Measurements from ENCODE around the gene PIBF1.
"Not testable (repeated sequence)": the region's sequence is repeated elsewhere in the genome, so short reads cannot be mapped to it uniquely, and the experiment has no call there.

PIBF1 gene

DNA sequence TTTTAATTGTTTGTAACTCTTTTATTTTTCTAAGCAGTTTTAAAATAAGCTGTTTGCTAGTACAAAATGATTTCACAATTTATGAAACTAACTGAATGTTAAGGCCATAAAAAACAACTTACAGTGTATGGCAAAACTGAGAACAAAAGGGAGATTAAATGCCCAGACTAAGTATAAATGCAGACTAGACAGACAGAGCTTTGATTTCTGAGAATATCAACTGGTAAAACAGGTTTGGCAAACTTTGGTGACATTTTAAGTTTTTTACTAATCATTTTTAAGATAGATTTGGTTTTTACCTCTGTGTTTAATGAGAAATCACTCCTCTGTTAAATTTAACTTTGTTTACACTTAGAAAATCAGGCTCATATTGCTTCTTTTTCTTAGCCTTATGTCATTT lies 149.4 kb downstream of the PIBF1 start:
- FAIRE-seq, result no peak

DNA sequence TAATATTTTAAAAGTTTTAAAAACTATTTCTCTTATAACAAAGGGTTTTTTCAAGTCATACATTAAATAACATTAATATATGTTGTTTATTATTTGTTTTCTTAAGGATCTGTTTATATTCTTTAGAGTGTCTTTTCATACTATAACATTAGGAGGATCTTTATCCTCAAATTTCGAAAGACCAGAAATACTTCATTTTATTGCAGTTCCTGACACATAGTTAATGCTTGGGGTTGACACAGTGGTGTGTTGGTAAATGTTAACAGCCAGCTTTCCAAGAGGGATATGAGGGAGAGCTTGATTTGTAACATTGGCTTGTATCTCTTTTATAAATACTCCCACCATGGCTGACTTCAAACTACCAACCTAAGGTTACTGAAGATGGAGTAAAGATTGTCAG lies 150.3 kb downstream of the PIBF1 start:
- FAIRE-seq, result no peak

DNA sequence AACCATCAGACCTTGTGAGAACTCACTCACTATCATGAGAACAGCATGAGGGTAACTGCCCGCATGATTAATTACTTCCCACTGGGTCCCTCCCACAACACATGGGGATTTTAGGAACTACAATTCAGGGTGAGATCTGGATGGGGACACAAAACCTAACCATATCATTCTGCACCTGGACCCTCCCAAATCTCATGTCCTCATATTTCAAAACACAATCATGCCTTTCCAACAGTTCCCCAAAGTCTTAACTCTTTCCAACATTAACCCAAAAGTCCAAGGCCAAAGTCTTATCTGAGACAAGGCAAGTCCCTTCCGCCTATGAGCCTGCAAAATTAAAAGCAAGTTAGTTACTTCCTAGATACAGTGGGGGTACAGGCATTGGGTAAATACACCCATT lies 164.3 kb downstream of the PIBF1 start:
- FAIRE-seq, result not testable (repeated sequence)

DNA sequence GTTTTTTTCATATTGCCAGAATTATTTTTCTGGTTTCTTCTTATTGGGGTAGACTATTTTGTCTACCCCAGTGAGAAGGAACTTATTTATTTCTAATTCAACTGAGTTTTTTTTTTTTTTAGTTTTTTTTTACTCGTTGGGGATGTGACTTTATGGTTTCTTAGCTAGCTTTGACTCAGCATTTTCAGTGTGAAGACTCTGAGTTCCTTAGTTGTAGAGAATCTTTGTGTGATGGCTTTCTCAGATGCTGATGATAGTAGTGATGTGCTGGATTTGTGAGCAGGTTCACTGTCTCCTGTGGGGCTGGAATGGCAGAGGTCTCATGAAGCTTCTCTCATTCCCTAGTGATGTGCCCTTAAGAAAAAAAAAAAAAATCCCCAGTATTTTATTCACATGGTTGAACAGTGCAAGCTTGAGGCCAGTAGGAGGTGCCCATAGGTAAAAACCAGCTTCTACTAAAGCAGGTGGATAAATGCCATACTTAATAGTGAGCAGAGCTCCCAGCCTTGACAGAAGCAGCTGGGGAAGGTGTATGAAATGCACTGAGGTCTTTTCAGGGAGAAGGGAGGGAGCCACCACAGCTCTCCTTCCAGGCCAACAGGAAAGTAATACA lies 170.7 kb downstream of the PIBF1 start:
- no peak for FAIRE-seq

DNA sequence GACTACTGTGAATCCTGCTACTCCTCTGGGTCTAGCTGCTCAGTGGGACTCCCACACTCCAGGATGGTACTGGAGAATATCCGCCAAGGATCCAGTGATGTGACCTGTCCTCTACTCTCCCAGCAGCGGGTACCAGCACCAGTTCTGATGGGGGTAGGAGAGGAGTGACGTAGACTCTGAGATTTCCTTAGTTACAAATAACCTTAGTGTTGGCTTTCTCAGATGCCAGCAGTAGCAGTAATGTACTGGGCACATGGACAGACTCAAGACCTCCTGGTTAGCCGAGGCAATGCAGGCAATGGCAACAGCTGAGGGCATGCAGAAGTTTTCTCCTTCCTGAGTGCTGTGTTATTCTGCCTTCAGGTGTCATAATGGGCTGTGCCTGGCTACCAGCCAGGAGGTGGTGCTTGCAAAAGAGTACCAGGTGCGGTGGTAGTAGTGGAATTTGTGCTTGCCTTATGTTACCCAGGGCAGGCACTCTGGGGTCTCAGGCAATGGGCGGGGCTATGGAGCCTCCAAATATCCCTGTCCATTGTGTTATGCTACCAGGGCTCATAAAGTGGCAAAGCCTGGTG lies 171.5 kb downstream of the PIBF1 start:
- FAIRE-seq, result no peak

DNA sequence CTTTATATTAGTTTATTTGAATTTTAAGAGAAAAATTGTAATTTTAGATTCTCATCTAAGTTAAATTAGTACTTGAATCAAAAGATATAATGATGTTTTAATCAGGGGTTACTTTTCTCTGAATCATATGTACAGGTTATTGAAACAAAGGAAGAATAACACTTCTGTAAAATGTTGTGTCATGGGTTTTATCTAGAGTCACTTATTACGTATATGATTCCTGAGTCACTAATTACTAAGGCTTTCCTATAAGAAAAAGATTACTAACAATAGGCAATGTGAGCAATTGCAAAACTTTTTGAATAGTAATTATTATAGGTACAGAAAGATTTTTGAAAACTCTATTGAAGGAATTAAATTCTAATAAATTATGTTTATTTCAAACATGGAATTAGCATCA lies 177.7 kb downstream of the PIBF1 start:
- peak; percentile 19 for FAIRE-seq

DNA sequence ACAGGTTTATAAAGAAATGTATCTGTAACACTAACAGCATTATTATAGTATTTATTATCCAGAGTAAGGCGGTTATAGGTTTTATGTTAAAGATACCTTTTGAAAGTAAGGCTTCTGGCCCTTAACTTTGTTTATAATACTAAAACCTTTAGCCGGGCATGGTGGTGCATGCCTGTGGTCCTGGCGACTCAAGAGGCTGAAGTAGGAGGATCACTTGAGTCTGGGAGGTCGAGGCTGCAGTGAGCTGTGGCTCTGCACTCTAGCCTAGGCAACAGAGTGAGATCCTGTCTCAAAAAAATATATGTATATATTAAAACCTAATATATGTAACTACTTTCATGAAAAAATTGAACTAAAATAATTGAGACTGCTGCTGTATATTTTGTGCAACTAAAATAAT lies 178.2 kb downstream of the PIBF1 start:
- FAIRE-seq, result no peak

DNA sequence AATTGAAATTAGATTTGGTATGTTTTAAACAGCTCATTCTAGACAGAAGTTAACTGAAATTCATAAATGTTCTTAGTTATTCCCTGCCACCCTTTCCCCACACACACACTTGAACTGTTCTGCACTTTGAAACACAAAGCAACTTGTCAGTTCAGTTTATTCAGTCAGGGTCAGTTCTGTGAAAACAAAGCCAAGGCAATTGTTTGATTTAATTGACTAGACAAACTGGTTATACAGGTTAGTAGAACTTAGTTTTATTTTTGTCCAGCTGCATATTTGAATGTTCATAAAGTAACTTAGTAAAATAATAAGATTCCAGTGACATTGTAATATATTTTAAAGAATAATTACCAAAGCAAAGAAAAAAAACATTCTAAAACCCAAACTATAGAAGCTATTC lies 178.6 kb downstream of the PIBF1 start:
- peak; percentile 66 for FAIRE-seq

DNA sequence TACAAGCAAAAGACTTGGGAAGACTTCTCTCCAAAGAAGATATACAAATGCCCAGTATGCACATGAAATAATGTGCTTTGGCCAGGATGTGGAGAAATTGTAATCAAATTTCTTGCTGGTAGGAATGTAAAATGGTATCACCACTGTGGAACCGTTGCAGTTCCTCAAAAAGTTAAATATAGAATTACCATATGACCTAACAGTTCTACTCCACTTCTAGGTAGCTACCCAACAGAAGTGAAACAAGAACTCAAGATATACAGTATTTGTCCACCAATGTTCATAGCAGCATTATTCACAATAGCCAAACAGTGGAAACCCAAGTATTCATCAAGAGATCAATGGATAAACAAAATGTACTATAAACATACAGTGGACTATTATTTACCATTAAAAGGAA lies 181.8 kb downstream of the PIBF1 start:
- no peak for FAIRE-seq

DNA sequence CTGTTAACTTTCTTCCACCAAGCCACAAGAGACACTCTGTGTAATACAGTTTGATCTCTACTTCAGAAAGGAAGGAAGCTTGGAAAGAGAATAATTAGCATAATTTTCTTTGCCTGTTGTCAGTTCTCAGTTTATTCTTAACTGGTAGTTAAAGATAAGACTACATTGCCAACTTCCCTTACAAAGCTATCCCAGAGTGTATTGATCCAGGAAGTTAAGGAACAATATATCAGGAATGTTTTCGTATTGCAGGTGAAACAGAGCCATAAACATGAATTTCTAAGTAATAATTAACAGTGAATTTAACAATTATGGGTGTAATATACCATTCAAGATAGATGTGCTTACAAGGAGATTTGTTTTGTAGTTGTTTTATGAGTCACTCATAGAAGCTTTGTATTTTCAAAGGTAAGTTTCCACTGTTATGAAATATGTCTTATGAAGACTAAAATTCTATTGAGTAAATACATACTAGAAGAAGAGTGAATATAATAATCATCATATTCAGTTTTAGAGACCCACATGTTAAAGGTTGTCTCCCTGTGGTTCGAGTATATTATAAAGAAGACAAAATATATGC lies 188.5 kb downstream of the PIBF1 start:
- no peak for FAIRE-seq

DNA sequence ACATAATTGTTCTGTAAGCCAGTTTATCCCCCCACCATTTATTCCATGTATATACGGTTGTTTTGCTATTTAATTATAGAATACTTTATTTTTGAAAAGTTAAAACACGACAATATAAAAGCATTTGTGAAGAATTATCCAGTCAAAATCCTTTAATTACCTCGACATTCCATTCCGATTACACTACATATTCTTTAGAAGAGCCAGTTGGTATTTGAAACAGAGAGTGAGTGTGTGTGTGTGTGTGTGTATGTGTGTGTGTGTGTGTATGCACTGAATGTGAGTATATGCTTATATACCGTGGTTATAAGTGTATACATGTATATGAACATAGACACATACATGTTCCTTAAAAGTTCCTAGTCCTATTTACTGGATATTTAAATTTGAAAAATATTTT lies 189.0 kb downstream of the PIBF1 start:
- FAIRE-seq, result no peak

DNA sequence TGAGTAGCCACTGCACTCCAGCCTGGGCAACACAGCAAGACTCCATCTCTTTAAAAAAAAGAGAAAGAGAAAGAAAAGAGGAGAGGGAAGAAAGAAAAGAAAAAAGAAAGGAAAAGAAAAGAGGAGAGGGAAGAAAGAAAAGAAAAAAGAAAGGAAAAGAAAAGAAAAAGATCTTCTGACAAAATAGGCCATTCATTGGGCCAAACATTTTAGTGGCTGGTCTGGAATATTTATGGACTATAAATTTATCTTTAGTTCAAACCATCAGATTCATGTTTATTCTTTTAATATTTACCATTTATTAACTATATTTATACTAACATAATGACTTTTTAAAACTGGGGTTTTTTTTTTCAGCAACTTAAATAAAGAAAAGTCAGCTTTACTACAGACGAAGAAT lies 191.3 kb downstream of the PIBF1 start:
- FAIRE-seq, result no peak

DNA sequence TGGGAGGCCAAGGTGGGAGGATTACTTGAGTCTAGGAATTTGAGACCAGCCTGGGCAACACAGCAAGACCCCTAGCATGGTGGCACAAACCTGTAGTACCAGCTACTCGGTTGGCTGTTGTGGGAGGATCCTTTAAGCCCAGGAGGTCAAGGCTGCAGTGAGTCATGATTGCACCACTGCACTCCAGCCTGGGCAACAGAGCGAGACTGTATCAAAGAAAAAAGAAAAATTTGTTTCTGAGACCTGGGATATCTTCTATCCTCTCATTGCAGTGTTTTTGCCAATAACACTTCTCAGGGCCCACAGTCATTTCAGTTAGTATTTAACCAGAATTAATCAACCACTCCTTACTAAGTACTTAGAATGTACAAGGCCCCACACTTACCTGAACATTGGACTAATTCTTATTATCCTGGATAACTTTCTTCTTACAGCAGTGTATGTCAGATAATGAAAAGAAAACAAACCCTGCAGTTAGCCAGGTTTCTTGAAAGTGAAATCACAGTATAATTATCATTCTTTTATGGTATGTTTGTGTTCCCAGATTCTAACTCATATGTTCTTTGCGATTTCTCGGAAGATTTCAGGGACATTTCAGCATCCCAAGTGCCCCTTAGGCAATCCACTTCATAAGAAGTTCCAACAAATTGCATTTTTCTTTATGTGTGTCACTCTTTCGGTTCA lies 201.3 kb downstream of the PIBF1 start:
- no peak for FAIRE-seq

DNA sequence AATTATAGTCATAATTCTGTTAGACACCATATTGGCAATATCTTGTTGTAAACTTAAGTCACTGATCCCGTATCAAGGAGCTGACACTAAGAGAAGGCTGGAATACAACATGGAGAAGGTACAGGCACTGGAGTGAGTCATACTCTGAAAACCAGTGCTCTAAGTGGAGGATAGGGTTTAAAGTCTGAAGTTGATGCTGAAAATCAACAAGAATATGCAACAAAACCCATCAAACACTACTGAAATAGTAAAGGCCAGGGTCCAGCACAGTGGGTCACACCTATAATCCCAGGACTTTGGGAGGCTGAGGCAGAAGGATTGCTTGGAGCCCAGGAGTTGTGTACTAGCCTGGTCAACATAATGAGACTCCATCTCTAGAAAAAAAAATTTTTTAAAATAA lies 203.7 kb downstream of the PIBF1 start:
- no peak for FAIRE-seq

DNA sequence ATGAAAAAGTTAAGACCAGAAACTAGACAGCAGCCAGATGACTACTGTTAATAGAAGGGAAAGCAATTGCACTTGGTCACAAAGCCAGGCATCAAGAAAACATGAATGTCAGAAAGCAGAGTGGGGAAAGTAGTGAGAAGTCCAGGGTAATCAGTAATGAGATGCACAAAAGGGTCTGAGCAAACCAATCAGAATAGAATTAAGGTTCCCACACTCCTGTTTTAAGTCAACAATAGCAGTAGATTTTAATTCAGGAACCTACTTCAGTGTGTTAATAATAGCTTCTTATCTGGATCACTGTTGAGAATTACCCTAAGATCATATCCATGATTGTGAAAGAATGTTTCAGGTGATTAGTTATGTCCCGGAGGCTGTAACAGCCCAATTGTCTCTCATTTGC lies 204.3 kb downstream of the PIBF1 start:
- FAIRE-seq, result no peak

DNA sequence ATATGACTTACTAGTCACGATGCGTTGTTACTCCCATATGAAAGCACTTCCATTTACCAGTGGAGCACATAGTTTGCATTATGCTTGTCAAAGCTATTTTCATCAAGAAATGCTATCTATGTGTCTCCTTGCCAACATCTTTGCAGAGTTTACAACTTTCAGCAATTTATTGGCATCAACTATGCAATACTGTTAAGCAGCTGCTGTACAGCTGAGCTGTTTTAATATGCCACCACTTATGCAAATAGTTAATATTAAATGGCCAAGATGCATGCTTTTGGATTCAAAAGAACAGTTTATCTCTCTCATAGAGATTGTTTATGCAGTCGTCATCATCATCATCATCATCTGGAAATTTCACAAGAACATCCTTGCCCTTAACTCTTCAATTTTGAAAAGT lies 209.0 kb downstream of the PIBF1 start:
- FAIRE-seq, result no peak

DNA sequence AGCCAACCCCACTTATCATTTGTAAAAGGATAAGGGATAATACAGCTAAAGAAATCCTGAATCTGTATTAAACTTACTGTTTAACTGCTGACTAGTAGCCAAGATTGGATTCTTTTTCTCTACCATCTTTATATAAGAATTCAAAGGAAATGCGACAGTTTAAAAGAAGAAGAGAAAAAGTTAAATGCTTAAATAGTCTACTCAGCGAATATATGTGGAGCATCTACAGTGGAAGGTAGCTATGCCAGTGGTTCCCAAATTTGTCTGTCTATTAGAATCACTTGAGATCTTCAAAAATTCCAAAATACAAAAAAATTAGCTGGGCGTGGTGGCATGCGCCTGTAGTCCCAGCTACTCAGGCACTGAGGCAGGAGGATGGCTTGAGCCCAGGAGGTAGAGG lies 216.1 kb downstream of the PIBF1 start:
- no peak for FAIRE-seq

DNA sequence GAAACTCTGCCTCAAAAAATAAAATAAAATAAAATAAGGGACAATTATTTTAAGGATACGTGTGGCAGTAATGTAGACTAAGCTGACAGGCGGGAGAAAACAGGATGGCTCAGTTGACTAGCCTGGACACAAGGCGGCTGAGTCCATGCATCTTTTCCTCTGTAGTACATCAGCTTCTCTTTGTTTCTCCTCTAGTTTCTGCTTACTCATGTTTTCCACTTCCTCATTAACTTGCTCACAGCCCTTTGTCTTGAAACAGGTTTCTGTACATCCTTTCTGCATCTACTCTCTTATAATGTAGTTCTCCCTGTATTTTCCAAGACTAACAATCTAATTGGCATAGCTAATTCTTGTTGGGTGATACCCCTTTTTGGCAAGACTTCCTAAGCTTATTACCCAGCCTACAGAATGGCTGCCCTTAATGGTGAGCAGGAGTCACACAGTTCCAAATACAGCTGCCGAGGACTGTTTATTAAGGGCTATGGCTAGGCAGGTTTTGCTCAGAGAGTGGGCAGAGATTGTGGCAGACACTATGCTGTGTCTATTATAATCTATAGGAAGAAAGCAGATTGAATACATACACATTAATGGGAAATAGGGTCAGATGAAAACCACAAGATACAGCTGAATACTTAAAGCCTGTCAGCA lies 218.2 kb downstream of the PIBF1 start:
- no peak for FAIRE-seq

DNA sequence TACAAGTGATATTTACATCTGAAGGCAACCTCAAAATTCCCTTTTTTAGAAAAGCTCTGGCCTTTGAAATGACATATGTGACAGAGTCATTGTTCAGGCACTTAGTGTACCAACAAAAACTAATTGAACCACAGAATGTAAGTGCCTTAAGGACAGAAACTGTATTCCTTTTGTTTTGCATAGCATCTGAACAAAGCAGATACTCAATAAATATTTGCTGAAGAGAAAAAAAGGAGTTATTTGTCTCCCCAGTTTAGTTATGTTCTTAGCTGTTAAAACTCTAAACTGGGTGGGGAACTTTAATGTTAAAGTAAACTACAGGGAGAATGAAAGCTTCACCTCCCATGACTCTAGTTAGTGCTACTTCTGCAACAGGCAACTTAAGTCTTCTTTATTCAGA lies 220.0 kb downstream of the PIBF1 start:
- no peak for FAIRE-seq

DNA sequence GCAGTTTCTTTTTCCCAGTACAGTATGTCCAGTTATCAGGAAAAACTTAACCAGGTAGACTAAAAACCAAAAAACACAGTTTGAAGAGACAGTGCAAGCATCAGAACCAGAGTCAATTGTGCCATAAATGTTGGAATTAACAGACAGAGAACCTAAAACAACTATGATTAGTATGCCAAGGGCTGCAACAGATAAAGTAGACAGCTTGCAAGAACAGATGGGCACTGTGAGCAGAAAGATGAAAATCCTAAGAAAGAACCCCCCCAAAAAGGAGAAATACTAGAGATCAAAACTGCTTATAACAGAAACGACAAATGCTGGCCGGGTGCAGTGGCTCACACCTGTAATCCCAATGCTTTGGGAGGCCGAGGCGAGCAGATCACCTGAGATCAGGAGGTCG lies 229.8 kb downstream of the PIBF1 start:
- no peak for FAIRE-seq

DNA sequence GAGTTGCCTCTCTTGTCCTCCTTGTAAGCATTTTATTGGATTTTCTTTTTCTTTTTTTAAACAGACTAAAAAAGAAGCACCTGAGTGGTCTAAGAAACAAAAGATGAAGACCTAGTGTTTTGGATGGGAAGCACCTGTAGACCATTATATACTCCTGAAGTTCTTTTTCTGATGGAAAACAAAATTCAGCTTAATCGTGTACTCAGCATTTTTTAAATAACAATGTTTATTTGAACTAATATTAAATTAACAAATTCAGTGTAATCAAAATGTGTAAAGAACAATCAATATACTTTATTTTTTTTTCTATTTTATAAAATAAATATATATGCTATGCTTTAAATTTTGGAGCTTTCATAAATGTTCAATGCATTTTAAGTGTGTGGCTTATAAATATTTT lies 233.9 kb downstream of the PIBF1 start:
- peak; percentile 3 for FAIRE-seq

DNA sequence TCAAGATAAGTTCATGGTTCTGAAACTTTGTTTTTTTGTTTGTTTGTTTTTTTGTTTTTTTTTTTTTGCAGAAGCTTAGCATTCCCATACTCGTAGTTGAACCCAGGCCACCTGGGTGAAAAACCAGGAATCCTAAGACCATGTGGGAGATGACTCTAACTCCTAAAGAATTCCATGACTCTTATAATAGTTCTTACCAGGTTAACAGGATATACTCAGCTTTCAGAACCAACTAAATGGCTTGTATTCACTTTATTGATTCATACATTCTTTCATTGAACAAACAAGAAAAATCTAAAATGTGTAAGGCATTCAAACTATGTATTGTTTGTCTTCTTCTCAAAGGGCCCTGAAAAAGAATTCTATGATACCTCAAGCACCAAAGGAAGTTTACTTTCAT lies 236.4 kb downstream of the PIBF1 start:
- FAIRE-seq, result no peak

DNA sequence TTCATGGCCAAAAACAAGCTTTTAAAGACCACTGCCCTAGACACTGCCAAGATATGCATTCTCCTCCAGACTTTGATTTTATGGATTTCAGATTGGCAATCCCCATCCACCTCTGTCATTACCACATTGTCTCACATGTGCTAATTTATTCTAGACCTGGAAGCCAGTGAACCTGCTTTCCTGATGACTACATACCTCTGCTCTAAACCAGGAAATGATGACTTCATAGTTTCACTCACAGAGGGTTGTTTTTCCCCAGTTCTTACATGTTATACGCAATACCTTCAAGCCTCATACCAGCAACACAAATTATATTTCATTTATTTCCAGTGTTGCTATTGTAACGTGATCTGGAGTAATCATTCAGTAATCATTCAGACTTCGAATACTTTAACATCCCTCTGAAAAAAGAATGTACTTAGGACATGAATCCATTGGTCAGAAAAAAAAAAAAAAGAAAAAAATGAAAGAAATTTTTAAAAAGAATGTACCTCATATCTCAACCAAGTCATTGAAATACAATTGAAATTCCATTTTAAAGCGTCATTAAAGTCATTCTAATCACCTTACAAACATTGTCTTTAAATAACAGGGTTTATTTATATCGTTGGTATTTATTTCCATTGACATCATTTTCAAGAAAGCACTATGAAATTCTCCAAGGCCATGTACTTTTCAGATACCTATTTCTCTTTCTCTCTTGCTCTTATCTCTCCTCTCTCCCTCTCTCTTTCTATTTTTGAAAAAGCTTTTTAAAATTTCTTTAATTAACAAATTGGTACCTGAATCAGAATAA lies 243.5 kb downstream of the PIBF1 start:
- no peak for FAIRE-seq
